OCI-LY7 (cell line): ENCODE results near the gene ZKSCAN5. TPM values are rescaled to one million over a fixed set of nuclear protein-coding genes. Genes with fewer than 3 reads are reported as not detected.

Source experiments
- BruUV-seq: library from RNA; stranded (reverse); fragments of 400-500 nt; replicated peaks from 2 replicates; lab custom pipeline; 2021; lab: Mats Ljungman, UMichigan
- CTCF ChIA-PET: fragments of 300-600 bp; sonication (Branson Sonifier 250); formaldehyde crosslinking; loops from one replicate; lab custom pipeline; 2022; ENCODE audit warnings: antibody characterized with exemption; ENCODE audit not compliant: unreplicated experiment; lab: Charles Lee
- POLR2A ChIA-PET: fragments of 300-600 bp; sonication (Branson Sonifier 250); formaldehyde crosslinking; loops from one replicate; lab custom pipeline; 2022; ENCODE audit warnings: antibody characterized with exemption; lab: Charles Lee
- DNase-seq: peaks from one replicate; pipeline ENCODE4 v3.0.0-alpha.2; 2015; ENCODE audit warnings: low spot score
- H2AFZ ChIP-seq: fragments of 200-600 bp; sonication (generic), shearing (Covaris generic); 2 replicates; pipeline ENCODE4 v1.6.1; 2014; ENCODE audit warnings: mild to moderate bottlenecking, antibody characterized with exemption, low read length, moderate library complexity
- H3K27ac ChIP-seq: fragments of 200-600 bp; sonication (generic); 2 replicates; pipeline ENCODE4 v1.5.1; 2014; ENCODE audit warnings: mixed run types, low read depth, mild to moderate bottlenecking, moderate library complexity, low read length, inconsistent platforms; ENCODE audit not compliant: poor library complexity, severe bottlenecking
- H3K36me3 ChIP-seq: fragments of 200-600 bp; sonication (generic); 2 replicates; pipeline ENCODE4 v1.6.1; 2014; ENCODE audit warnings: mild to moderate bottlenecking, antibody characterized with exemption, low read length, moderate library complexity, mixed read lengths; ENCODE audit not compliant: insufficient read depth
- H3K4me1 ChIP-seq: fragments of 200-600 bp; sonication (generic); 2 replicates; pipeline ENCODE4 v1.5.1; 2014; ENCODE audit warnings: mild to moderate bottlenecking, low read length; ENCODE audit not compliant: insufficient read depth, poor library complexity, severe bottlenecking
- H3K4me2 ChIP-seq: fragments of 200-600 bp; sonication (generic); 2 replicates; pipeline ENCODE4 v1.6.1; 2014; ENCODE audit warnings: mild to moderate bottlenecking, low read length
- H3K4me3 ChIP-seq: fragments of 200-600 bp; sonication (generic); 2 replicates; pipeline ENCODE4 v1.5.1; 2014; ENCODE audit warnings: mild to moderate bottlenecking, low read depth, low read length; ENCODE audit not compliant: poor library complexity, severe bottlenecking
- H3K79me2 ChIP-seq: fragments of 200-600 bp; sonication (generic); 2 replicates; pipeline ENCODE4 v1.6.1; 2016; ENCODE audit warnings: low read depth, mild to moderate bottlenecking, low read length, moderate library complexity, mixed read lengths; ENCODE audit not compliant: insufficient read depth
- H3K9me2 ChIP-seq: fragments of 200-600 bp; sonication (generic); 2 replicates; pipeline ENCODE4 v1.6.1; 2016; ENCODE audit warnings: mild to moderate bottlenecking, low read length, mixed read lengths; ENCODE audit not compliant: insufficient read depth
- H3K9me3 ChIP-seq: fragments of 200-600 bp; sonication (generic); 2 replicates; pipeline ENCODE4 v1.6.1; 2014; ENCODE audit warnings: mild to moderate bottlenecking, mixed run types, low read length, mixed read lengths
- H4K20me1 ChIP-seq: fragments of 200-600 bp; sonication (generic); 2 replicates; pipeline ENCODE4 v1.6.1; 2014; ENCODE audit warnings: mild to moderate bottlenecking, antibody characterized with exemption, low read length, moderate library complexity, mixed read lengths; ENCODE audit not compliant: insufficient read depth
- EZH2phosphoT487 ChIP-seq: fragments of 200-600 bp; sonication (generic); IDR thresholded peaks from 2 replicates; pipeline ENCODE4 v1.6.1; 2018; ENCODE audit warnings: low read depth, borderline replicate concordance, mild to moderate bottlenecking, mixed run types, antibody characterized with exemption, low read length, moderate library complexity, mixed read lengths
- intact Hi-C: fragments of 100-400 bp; cut with micrococcal nuclease; formaldehyde crosslinking; loops from one replicate; pipeline ENCODE4 v1.10.0; 2022; ENCODE audit not compliant: unreplicated experiment
- total RNA-seq, 2 experiments: library from RNA; depleted of rRNA in 1 of 2; stranded (reverse); fragments of >200 nt in 1 of 2; shearing (Covaris generic) in 1 of 2; gene quantifications; 2 replicates each; pipeline ENCODE4 v1.2.3, GENCODE V29; 2014 to 2022
- TF ChIP-seq, protein P1 (sequence below): fragments of 200-600 bp; sonication (generic); conservative IDR thresholded peaks from 2 replicates; pipeline ENCODE4 v1.5.1; 2014; ENCODE audit warnings: mild to moderate bottlenecking, antibody characterized with exemption, low read length, moderate library complexity, mixed read lengths

ZKSCAN5 gene
- total RNA-seq, 2 experiments from 2014 or later = 12.2 to 14.5 TPM

GRCh38 chr7:99504281-99504602, 220 bp upstream of the ZKSCAN5 start:
- H3K4me2 ChIP-seq = peak overlapping the region; percentile 90
- BruUV-seq = no TSS peak
- peaks cover 4% of the 10 kb centered on the region; the same call in 1 of the 2 replicates for H4K20me1 ChIP-seq
- peak overlapping the region; percentile 83 for H2AFZ ChIP-seq
- H3K36me3 ChIP-seq = peaks cover 4% of the 10 kb centered on the region; the same call in 1 of the 2 replicates
- H3K9me2 ChIP-seq = no peaks in the 10 kb centered on the region
- H3K27ac ChIP-seq = peak overlapping the region; percentile 73
- no peak for DNase-seq
- intact Hi-C loops = loop anchor here (2.0 kb wide), 1 partner anchor 55 kb away; the partner anchor contains the start of gene ZNF655
- peaks cover 18% of the 10 kb centered on the region for H3K4me1 ChIP-seq
- peaks cover 6% of the 10 kb centered on the region; the same call in 1 of the 2 replicates for H3K9me3 ChIP-seq
- TF ChIP-seq EZH2phosphoT487 = no peak
- TF ChIP-seq, protein P1, sequence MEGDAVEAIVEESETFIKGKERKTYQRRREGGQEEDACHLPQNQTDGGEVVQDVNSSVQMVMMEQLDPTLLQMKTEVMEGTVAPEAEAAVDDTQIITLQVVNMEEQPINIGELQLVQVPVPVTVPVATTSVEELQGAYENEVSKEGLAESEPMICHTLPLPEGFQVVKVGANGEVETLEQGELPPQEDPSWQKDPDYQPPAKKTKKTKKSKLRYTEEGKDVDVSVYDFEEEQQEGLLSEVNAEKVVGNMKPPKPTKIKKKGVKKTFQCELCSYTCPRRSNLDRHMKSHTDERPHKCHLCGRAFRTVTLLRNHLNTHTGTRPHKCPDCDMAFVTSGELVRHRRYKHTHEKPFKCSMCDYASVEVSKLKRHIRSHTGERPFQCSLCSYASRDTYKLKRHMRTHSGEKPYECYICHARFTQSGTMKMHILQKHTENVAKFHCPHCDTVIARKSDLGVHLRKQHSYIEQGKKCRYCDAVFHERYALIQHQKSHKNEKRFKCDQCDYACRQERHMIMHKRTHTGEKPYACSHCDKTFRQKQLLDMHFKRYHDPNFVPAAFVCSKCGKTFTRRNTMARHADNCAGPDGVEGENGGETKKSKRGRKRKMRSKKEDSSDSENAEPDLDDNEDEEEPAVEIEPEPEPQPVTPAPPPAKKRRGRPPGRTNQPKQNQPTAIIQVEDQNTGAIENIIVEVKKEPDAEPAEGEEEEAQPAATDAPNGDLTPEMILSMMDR = no peak
- ChIA-PET POLR2A (interaction anchor here (0.5 to 2.8 kb wide), 10 partner anchors 12 to 1239 kb away, joined by 3 to 20 read pairs (median 4); partner anchors contain the start of genes CPSF4, PTCD1, TRIM4 and ZNF655), CTCF (interaction anchor here (1.4 kb wide), 1 partner anchor 14 kb away, joined by 3 read pairs; no protein-coding TSS in a partner anchor)
- peak overlapping the region; percentile 92 for H3K4me3 ChIP-seq
- peaks cover 40% of the 10 kb centered on the region for H3K79me2 ChIP-seq

GRCh38 chr7:99505324-99505662, 831 bp downstream of the ZKSCAN5 start:
- Histone ChIP-seq H3K4me3 (peak overlapping the region; percentile 92), H3K27ac (peak overlapping the region; percentile 73), H4K20me1 (no peaks in the 10 kb centered on the region), H3K4me1 (peaks cover 18% of the 10 kb centered on the region), H3K79me2 (peaks cover 35% of the 10 kb centered on the region), H3K36me3 (no peaks in the 10 kb centered on the region; the same call in 1 of the 2 replicates), H3K9me3 (peaks cover 6% of the 10 kb centered on the region; the same call in 1 of the 2 replicates), H3K9me2 (no peaks in the 10 kb centered on the region), H2AFZ (peak overlapping the region; percentile 83), H3K4me2 (peak overlapping the region; percentile 90)
- ChIA-PET POLR2A (interaction anchor here (0.6 to 2.8 kb wide), 11 partner anchors 13 to 414 kb away, joined by 3 to 20 read pairs (median 5); partner anchors contain the start of genes TRIM4 and ZNF655), CTCF (interaction anchor here (0.5 to 0.6 kb wide), 2 partner anchors 31 to 570 kb away, joined by 3 read pairs; no protein-coding TSS in a partner anchor)
- DNase-seq = no peak
- TF ChIP-seq, protein P1 = no peak
- no peak for TF ChIP-seq EZH2phosphoT487
- intact Hi-C loops = loop anchor here (2.0 kb wide), 1 partner anchor 54 kb away; the partner anchor contains the start of gene ZNF655
- BruUV-seq = no TSS peak

DNA sequence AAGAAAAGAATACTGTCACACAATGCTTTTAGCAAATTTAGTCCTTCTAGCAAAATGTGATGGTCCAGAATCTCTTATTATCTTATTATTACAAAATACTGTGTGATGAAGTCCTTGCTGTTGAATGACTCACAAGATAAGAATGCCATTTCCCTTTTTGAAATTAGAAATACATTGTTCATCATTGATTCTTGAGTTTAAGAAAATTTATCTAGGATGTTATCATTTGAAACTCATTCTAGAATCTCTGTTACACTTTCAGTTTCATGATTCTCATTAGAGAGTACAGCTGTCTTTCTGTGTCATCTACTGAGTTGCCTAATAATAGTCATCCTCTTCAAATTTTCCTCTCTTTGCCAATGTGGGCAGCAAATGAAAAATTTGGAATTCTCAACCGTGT, 9.6 kb downstream of the ZKSCAN5 start:
- Histone ChIP-seq H3K9me2 (no peaks in the 10 kb centered on the region), H2AFZ (no peak overlapping the region), H3K27ac (no peak overlapping the region), H3K4me2 (no peak overlapping the region), H3K36me3 (peaks cover 37% of the 10 kb centered on the region), H3K79me2 (peaks cover 4% of the 10 kb centered on the region; the same call in 1 of the 2 replicates), H3K4me1 (no peaks in the 10 kb centered on the region), H4K20me1 (no peaks in the 10 kb centered on the region), H3K4me3 (no peak overlapping the region), H3K9me3 (no peaks in the 10 kb centered on the region)
- no TSS peak for BruUV-seq
- intact Hi-C loops = no loop called here
- TF ChIP-seq, protein P1 = no peak
- TF ChIP-seq EZH2phosphoT487 = no peak
- CTCF ChIA-PET = no interaction called here
- no peak for DNase-seq
- POLR2A ChIA-PET = no interaction called here
